WI38 (cell line): Measurements from ENCODE around the gene SCAMP5.

Source experiments
- H3K4me3 ChIP-seq: 2 replicates; pipeline ENCODE4 v1.5.1; 2011; ENCODE audit warnings: low read depth, mild to moderate bottlenecking, control low read depth, low read length
- CTCF ChIP-seq: IDR thresholded peaks from 2 replicates; pipeline ENCODE4 v1.5.1; 2012; ENCODE audit warnings: low read depth, mild to moderate bottlenecking, control low read depth, low read length

SCAMP5 gene

GRCh38 chr15:75044258-75044878 lies 49.0 kb downstream of the SCAMP5 start:
- no peak overlapping the region for H3K4me3 ChIP-seq

GRCh38 chr15:75045332-75046015 lies 50.1 kb downstream of the SCAMP5 start:
- TF ChIP-seq CTCF: no peak
- H3K4me3 ChIP-seq: no peak overlapping the region

More at GRCh38 chr15:75044258-75044878, 49.0 kb downstream of the SCAMP5 start:
- no peak for TF ChIP-seq CTCF

- no peak overlapping the region for H3K4me3 ChIP-seq
Observed at GRCh38 chr15:75048394-75048793, 53.0 kb downstream of the SCAMP5 start.

GRCh38 chr15:75049392-75049791 lies 54.0 kb downstream of the SCAMP5 start:
- H3K4me3 ChIP-seq: no peak overlapping the region
- TF ChIP-seq CTCF: no peak

More at GRCh38 chr15:75048394-75048793, 53.0 kb downstream of the SCAMP5 start:
- no peak for TF ChIP-seq CTCF

- H3K4me3 ChIP-seq: no peak overlapping the region
- no peak for TF ChIP-seq CTCF
Observed at GRCh38 chr15:75050283-75050682, 54.9 kb downstream of the SCAMP5 start.

- no peak for TF ChIP-seq CTCF
- no peak overlapping the region for H3K4me3 ChIP-seq
Observed at GRCh38 chr15:75051191-75051608, 55.8 kb downstream of the SCAMP5 start.

GRCh38 chr15:75051711-75052110 lies 56.3 kb downstream of the SCAMP5 start:
- H3K4me3 ChIP-seq: no peak overlapping the region
- TF ChIP-seq CTCF: no peak
